ENCODE data around the gene HESX1. TPM values are rescaled to one million over a fixed set of nuclear protein-coding genes. Genes with fewer than 3 reads are reported as not detected.

Gene HESX1
- total RNA-seq, 1 experiment from 2014 or later = 5.6 TPM

DNA sequence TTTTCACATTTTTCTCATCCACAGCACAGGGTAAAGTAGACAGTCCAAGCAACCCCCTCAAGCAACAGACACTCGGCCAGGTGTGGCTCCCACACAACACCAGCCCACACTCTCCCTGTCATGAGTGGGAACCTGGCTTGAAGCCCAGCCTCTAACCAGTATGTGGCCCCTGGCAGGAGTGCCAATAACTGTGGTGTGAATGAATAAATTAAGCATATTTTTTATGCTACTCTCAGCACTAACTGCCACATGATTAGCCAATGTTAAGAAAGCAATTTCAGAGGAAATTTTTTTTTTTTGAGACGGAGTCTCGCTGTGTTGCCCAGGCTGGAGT is 44.5 kb downstream of the HESX1 start:
- Mint-ChIP-seq H3K27me3 (ENCODE audit: low read depth) (peaks cover 6% of the 10 kb centered on the region; the same call in 1 of the 2 replicates), H3K36me3 (0 out of 2 replicates have a peak, but pooled peaks cover 2% of the 10 kb centered on the region)
- CTCF ChIA-PET = interaction anchor here (0.8 kb wide), 1 partner anchor 55 kb away, joined by 4 read pairs; no protein-coding TSS in a partner anchor

DNA sequence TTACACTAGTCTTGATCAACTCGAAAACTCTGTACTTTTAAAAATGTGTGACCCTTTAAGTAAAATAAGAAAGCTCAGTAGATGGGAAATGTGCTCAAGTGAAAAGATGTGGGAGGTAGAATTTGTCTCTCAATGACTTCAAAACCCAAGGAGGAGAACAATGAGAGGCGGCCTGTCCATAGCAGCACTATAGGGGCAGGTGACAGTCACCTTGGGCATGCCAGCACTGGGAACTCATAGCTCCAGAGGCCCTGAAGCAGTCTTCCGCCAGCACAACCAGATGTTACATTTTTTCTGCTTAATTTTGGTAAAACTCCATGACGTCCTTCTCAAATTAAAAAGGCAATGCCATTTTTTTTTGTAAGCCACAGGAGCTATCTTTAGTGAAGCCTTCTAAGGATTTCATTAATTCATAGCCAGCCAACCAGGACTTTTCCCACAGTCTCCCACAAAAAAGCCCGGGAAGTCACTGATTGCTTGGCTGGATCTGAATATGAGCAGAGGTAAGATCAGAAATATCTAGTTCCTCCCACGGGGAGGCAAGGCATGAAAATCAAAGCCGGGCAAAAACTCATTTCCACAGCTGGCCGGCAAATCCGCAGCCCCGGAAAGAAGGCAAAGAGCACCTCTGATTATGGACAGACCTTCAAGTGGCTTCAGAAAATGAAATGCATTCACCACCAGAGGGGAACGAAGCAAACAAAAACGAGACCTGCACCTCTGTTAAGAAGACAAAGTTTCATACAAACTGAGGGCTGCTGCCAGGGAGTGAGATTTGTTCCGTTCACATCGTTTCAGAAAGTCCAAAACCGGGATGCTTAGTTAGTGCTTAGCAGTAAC is 45.1 kb downstream of the HESX1 start:
- H3K4me1 Mint-ChIP-seq = peaks cover 93% of the 10 kb centered on the region
- no peak overlapping the region for H3K4me3 Mint-ChIP-seq
- 0 out of 2 replicates have a peak overlapping the region, but pooled peaks have one; percentile 8 for H3K27ac Mint-ChIP-seq
- peaks cover 6% of the 10 kb centered on the region; the same call in 1 of the 2 replicates for H3K36me3 Mint-ChIP-seq
- no peak for ATAC-seq
- peaks cover 6% of the 10 kb centered on the region; the same call in 1 of the 2 replicates for H3K27me3 Mint-ChIP-seq (ENCODE audit: low read depth)
- POLR2A ChIA-PET = interaction anchor here (1.0 kb wide), 1 partner anchor 10 kb away, joined by 3 read pairs; no protein-coding TSS in a partner anchor
- CTCF ChIA-PET = interaction anchor here (0.6 to 0.8 kb wide), 2 partner anchors 54 to 267 kb away, joined by 3 to 4 read pairs; no protein-coding TSS in a partner anchor
- DNase-seq (ENCODE audit: low spot score) = no peak
- H3K9me3 Mint-ChIP-seq = no peaks in the 10 kb centered on the region
- TF ChIP-seq NR2C2 (CRISPR knock-in tag; IDR thresholded peaks at IDR 0.05) = no peak
- TF ChIP-seq, protein P1, sequence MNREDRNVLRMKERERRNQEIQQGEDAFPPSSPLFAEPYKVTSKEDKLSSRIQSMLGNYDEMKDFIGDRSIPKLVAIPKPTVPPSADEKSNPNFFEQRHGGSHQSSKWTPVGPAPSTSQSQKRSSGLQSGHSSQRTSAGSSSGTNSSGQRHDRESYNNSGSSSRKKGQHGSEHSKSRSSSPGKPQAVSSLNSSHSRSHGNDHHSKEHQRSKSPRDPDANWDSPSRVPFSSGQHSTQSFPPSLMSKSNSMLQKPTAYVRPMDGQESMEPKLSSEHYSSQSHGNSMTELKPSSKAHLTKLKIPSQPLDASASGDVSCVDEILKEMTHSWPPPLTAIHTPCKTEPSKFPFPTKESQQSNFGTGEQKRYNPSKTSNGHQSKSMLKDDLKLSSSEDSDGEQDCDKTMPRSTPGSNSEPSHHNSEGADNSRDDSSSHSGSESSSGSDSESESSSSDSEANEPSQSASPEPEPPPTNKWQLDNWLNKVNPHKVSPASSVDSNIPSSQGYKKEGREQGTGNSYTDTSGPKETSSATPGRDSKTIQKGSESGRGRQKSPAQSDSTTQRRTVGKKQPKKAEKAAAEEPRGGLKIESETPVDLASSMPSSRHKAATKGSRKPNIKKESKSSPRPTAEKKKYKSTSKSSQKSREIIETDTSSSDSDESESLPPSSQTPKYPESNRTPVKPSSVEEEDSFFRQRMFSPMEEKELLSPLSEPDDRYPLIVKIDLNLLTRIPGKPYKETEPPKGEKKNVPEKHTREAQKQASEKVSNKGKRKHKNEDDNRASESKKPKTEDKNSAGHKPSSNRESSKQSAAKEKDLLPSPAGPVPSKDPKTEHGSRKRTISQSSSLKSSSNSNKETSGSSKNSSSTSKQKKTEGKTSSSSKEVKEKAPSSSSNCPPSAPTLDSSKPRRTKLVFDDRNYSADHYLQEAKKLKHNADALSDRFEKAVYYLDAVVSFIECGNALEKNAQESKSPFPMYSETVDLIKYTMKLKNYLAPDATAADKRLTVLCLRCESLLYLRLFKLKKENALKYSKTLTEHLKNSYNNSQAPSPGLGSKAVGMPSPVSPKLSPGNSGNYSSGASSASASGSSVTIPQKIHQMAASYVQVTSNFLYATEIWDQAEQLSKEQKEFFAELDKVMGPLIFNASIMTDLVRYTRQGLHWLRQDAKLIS (CRISPR knock-in tag; IDR thresholded peaks at IDR 0.05; ENCODE audit: borderline replicate concordance) = no peak
- TF ChIP-seq NR1H2 (CRISPR knock-in tag; IDR thresholded peaks at IDR 0.05) = no peak
- TF ChIP-seq, protein P2, sequence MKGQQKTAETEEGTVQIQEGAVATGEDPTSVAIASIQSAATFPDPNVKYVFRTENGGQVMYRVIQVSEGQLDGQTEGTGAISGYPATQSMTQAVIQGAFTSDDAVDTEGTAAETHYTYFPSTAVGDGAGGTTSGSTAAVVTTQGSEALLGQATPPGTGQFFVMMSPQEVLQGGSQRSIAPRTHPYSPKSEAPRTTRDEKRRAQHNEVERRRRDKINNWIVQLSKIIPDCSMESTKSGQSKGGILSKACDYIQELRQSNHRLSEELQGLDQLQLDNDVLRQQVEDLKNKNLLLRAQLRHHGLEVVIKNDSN (CRISPR knock-in tag; IDR thresholded peaks at IDR 0.05) = no peak
- TF ChIP-seq MXD4 (CRISPR knock-in tag; IDR thresholded peaks at IDR 0.05; ENCODE audit: borderline replicate concordance) = no peak
- TF ChIP-seq IRF2 (CRISPR knock-in tag; IDR thresholded peaks at IDR 0.05; ENCODE audit: borderline replicate concordance, low read depth) = no peak
- TF ChIP-seq, protein P3, sequence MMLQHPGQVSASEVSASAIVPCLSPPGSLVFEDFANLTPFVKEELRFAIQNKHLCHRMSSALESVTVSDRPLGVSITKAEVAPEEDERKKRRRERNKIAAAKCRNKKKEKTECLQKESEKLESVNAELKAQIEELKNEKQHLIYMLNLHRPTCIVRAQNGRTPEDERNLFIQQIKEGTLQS (CRISPR knock-in tag; conservative IDR thresholded peaks at IDR 0.05) = no peak
- no peak for TF ChIP-seq RORB (CRISPR knock-in tag; IDR thresholded peaks at IDR 0.05)
- TF ChIP-seq, protein P4, sequence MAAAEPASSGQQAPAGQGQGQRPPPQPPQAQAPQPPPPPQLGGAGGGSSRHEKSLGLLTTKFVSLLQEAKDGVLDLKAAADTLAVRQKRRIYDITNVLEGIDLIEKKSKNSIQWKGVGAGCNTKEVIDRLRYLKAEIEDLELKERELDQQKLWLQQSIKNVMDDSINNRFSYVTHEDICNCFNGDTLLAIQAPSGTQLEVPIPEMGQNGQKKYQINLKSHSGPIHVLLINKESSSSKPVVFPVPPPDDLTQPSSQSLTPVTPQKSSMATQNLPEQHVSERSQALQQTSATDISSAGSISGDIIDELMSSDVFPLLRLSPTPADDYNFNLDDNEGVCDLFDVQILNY (CRISPR knock-in tag; IDR thresholded peaks at IDR 0.05) = no peak
- no peak for TF ChIP-seq FOXK1 (CRISPR knock-in tag; IDR thresholded peaks at IDR 0.05)
- no peak for TF ChIP-seq SMAD3 (CRISPR knock-in tag; IDR thresholded peaks at IDR 0.05; ENCODE audit: borderline replicate concordance)

More for the DNA sequence above, 44.5 kb downstream of the HESX1 start:
- Mint-ChIP-seq H3K9me3 (no peaks in the 10 kb centered on the region), H3K4me3 (no peak overlapping the region), H3K4me1 (peaks cover 95% of the 10 kb centered on the region), H3K27ac (no peak overlapping the region)
- TF ChIP-seq ESRRA (CRISPR knock-in tag; IDR thresholded peaks at IDR 0.05; ENCODE audit: borderline replicate concordance) = no peak
- no peak for TF ChIP-seq ZBTB21 (CRISPR knock-in tag; IDR thresholded peaks at IDR 0.05; ENCODE audit: borderline replicate concordance)
- TF ChIP-seq CREB1 (CRISPR knock-in tag; IDR thresholded peaks at IDR 0.05) = no peak
- TF ChIP-seq, protein P5, sequence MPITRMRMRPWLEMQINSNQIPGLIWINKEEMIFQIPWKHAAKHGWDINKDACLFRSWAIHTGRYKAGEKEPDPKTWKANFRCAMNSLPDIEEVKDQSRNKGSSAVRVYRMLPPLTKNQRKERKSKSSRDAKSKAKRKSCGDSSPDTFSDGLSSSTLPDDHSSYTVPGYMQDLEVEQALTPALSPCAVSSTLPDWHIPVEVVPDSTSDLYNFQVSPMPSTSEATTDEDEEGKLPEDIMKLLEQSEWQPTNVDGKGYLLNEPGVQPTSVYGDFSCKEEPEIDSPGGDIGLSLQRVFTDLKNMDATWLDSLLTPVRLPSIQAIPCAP (CRISPR knock-in tag; IDR thresholded peaks at IDR 0.05) = no peak
- no peak for TF ChIP-seq EMX1 (CRISPR knock-in tag; IDR thresholded peaks at IDR 0.05)
- TF ChIP-seq SMAD3 (CRISPR knock-in tag; IDR thresholded peaks at IDR 0.05; ENCODE audit: borderline replicate concordance) = no peak
- TF ChIP-seq, protein P6, sequence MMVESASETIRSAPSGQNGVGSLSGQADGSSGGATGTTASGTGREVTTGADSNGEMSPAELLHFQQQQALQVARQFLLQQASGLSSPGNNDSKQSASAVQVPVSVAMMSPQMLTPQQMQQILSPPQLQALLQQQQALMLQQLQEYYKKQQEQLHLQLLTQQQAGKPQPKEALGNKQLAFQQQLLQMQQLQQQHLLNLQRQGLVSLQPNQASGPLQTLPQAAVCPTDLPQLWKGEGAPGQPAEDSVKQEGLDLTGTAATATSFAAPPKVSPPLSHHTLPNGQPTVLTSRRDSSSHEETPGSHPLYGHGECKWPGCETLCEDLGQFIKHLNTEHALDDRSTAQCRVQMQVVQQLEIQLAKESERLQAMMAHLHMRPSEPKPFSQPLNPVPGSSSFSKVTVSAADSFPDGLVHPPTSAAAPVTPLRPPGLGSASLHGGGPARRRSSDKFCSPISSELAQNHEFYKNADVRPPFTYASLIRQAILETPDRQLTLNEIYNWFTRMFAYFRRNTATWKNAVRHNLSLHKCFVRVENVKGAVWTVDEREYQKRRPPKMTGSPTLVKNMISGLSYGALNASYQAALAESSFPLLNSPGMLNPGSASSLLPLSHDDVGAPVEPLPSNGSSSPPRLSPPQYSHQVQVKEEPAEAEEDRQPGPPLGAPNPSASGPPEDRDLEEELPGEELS (CRISPR knock-in tag; IDR thresholded peaks at IDR 0.05) = no peak
- no peak for TF ChIP-seq MYBL2 (CRISPR knock-in tag; IDR thresholded peaks at IDR 0.05)
- TF ChIP-seq, protein P3 (CRISPR knock-in tag; conservative IDR thresholded peaks at IDR 0.05) = no peak
- no peak for TF ChIP-seq ZNF263 (CRISPR knock-in tag; IDR thresholded peaks at IDR 0.05; ENCODE audit: low read depth)
- TF ChIP-seq, protein P7, sequence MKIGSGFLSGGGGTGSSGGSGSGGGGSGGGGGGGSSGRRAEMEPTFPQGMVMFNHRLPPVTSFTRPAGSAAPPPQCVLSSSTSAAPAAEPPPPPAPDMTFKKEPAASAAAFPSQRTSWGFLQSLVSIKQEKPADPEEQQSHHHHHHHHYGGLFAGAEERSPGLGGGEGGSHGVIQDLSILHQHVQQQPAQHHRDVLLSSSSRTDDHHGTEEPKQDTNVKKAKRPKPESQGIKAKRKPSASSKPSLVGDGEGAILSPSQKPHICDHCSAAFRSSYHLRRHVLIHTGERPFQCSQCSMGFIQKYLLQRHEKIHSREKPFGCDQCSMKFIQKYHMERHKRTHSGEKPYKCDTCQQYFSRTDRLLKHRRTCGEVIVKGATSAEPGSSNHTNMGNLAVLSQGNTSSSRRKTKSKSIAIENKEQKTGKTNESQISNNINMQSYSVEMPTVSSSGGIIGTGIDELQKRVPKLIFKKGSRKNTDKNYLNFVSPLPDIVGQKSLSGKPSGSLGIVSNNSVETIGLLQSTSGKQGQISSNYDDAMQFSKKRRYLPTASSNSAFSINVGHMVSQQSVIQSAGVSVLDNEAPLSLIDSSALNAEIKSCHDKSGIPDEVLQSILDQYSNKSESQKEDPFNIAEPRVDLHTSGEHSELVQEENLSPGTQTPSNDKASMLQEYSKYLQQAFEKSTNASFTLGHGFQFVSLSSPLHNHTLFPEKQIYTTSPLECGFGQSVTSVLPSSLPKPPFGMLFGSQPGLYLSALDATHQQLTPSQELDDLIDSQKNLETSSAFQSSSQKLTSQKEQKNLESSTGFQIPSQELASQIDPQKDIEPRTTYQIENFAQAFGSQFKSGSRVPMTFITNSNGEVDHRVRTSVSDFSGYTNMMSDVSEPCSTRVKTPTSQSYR (CRISPR knock-in tag; IDR thresholded peaks at IDR 0.05) = no peak
- TF ChIP-seq, protein P8, sequence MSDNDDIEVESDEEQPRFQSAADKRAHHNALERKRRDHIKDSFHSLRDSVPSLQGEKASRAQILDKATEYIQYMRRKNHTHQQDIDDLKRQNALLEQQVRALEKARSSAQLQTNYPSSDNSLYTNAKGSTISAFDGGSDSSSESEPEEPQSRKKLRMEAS (CRISPR knock-in tag; IDR thresholded peaks at IDR 0.05) = no peak
- TF ChIP-seq ZNF423 (CRISPR knock-in tag; IDR thresholded peaks at IDR 0.05) = no peak
- DNase-seq (ENCODE audit: low spot score) (no peak), ATAC-seq (no peak)
- POLR2A ChIA-PET = no interaction called here

All from WTC11 (cell line).